ENCODE data around the gene SPTSSB.

SPTSSB gene

GRCh38 chr3:161405836-161406235, 34.5 kb upstream of the SPTSSB start:
- H3K36me3 Mint-ChIP-seq (ENCODE audit: insufficient read depth): peaks cover 2% of the 10 kb centered on the region
- no peak overlapping the region for H3K4me3 Mint-ChIP-seq
- ATAC-seq (replicated peaks; ENCODE audit: extremely low read depth, poor library complexity, severe bottlenecking): no peak
- H3K9me3 Mint-ChIP-seq: no peaks in the 10 kb centered on the region
- peaks cover 24% of the 10 kb centered on the region for H3K4me1 Mint-ChIP-seq
- DNase-seq (ENCODE audit: low spot score in 2 of 2): no peak
- H3K27ac Mint-ChIP-seq (ENCODE audit: low read depth): no peak overlapping the region
- peaks cover under 1% of the 10 kb centered on the region for H3K27me3 Mint-ChIP-seq

- DNase-seq (ENCODE audit: low spot score in 2 of 2): no peak
- Mint-ChIP-seq H3K4me1 (peaks cover 24% of the 10 kb centered on the region), H3K27me3 (no peaks in the 10 kb centered on the region), H3K36me3 (ENCODE audit: insufficient read depth) (peaks cover 2% of the 10 kb centered on the region), H3K27ac (ENCODE audit: low read depth) (no peak overlapping the region), H3K9me3 (no peaks in the 10 kb centered on the region), H3K4me3 (no peak overlapping the region)
- no peak for ATAC-seq (replicated peaks; ENCODE audit: extremely low read depth, poor library complexity, severe bottlenecking)
These were observed 33.8 kb upstream of the SPTSSB start for GRCh38 chr3:161405087-161405486.

- ATAC-seq (replicated peaks; ENCODE audit: extremely low read depth, poor library complexity, severe bottlenecking) (no peak), DNase-seq (ENCODE audit: low spot score in 2 of 2) (no peak)
- H3K4me1 Mint-ChIP-seq: peaks cover 20% of the 10 kb centered on the region
- H3K36me3 Mint-ChIP-seq (ENCODE audit: insufficient read depth): peaks cover 2% of the 10 kb centered on the region
- H3K9me3 Mint-ChIP-seq: no peaks in the 10 kb centered on the region
- peaks cover 8% of the 10 kb centered on the region for H3K27me3 Mint-ChIP-seq
- H3K27ac Mint-ChIP-seq (ENCODE audit: low read depth): no peak overlapping the region
- no peak overlapping the region for H3K4me3 Mint-ChIP-seq
These were observed 31.9 kb upstream of the SPTSSB start for GRCh38 chr3:161403251-161403650.

GRCh38 chr3:161401389-161401788, 30.1 kb upstream of the SPTSSB start:
- no peak for DNase-seq (ENCODE audit: low spot score in 2 of 2)
- Mint-ChIP-seq H3K4me3 (no peak overlapping the region), H3K27me3 (peaks cover 27% of the 10 kb centered on the region)

GRCh38 chr3:161400650-161401049, 29.3 kb upstream of the SPTSSB start:
- no peak overlapping the region for H3K27ac Mint-ChIP-seq (ENCODE audit: low read depth)
- peaks cover 22% of the 10 kb centered on the region for H3K4me1 Mint-ChIP-seq
- peaks cover 1% of the 10 kb centered on the region for H3K36me3 Mint-ChIP-seq (ENCODE audit: insufficient read depth)
- H3K4me3 Mint-ChIP-seq: no peak overlapping the region
- no peak for ATAC-seq (replicated peaks; ENCODE audit: extremely low read depth, poor library complexity, severe bottlenecking)
- peaks cover 32% of the 10 kb centered on the region for H3K27me3 Mint-ChIP-seq
- no peak for DNase-seq (ENCODE audit: low spot score in 2 of 2)
- no peaks in the 10 kb centered on the region for H3K9me3 Mint-ChIP-seq

More at GRCh38 chr3:161401389-161401788, 30.1 kb upstream of the SPTSSB start:
- no peak overlapping the region for H3K27ac Mint-ChIP-seq (ENCODE audit: low read depth)
- ATAC-seq (replicated peaks; ENCODE audit: extremely low read depth, poor library complexity, severe bottlenecking): no peak
- peaks cover 22% of the 10 kb centered on the region for H3K4me1 Mint-ChIP-seq
- peaks cover 2% of the 10 kb centered on the region for H3K36me3 Mint-ChIP-seq (ENCODE audit: insufficient read depth)
- H3K9me3 Mint-ChIP-seq: no peaks in the 10 kb centered on the region

GRCh38 chr3:161395115-161396012, 24.0 kb upstream of the SPTSSB start:
- peak in 1 of 2 donors; percentile 23 for DNase-seq (ENCODE audit: low spot score in 2 of 2)
- ATAC-seq (replicated peaks; ENCODE audit: extremely low read depth, poor library complexity, severe bottlenecking): peak; percentile 88
- peak overlapping the region; percentile 64 for H3K4me3 Mint-ChIP-seq
- H3K9me3 Mint-ChIP-seq: no peaks in the 10 kb centered on the region
- H3K4me1 Mint-ChIP-seq: peaks cover 50% of the 10 kb centered on the region
- peaks cover 53% of the 10 kb centered on the region for H3K27me3 Mint-ChIP-seq
- H3K36me3 Mint-ChIP-seq (ENCODE audit: insufficient read depth): no peaks in the 10 kb centered on the region
- no peak overlapping the region for H3K27ac Mint-ChIP-seq (ENCODE audit: low read depth)

- DNase-seq (ENCODE audit: low spot score in 2 of 2): no peak
- Mint-ChIP-seq H3K4me1 (peaks cover 50% of the 10 kb centered on the region), H3K36me3 (ENCODE audit: insufficient read depth) (no peaks in the 10 kb centered on the region), H3K4me3 (no peak overlapping the region), H3K27me3 (peaks cover 65% of the 10 kb centered on the region), H3K27ac (ENCODE audit: low read depth) (no peak overlapping the region), H3K9me3 (no peaks in the 10 kb centered on the region)
- peak; percentile 25 for ATAC-seq (replicated peaks; ENCODE audit: extremely low read depth, poor library complexity, severe bottlenecking)
These were observed 22.5 kb upstream of the SPTSSB start for GRCh38 chr3:161393803-161394202.

- H3K9me3 Mint-ChIP-seq: no peaks in the 10 kb centered on the region
- H3K4me1 Mint-ChIP-seq: peaks cover 50% of the 10 kb centered on the region
- peaks cover 60% of the 10 kb centered on the region for H3K27me3 Mint-ChIP-seq
- ATAC-seq (replicated peaks; ENCODE audit: extremely low read depth, poor library complexity, severe bottlenecking): no peak
- no peak overlapping the region for H3K27ac Mint-ChIP-seq (ENCODE audit: low read depth)
- no peak overlapping the region for H3K4me3 Mint-ChIP-seq
- no peak for DNase-seq (ENCODE audit: low spot score in 2 of 2)
- H3K36me3 Mint-ChIP-seq (ENCODE audit: insufficient read depth): no peaks in the 10 kb centered on the region
These were observed 22.0 kb upstream of the SPTSSB start for GRCh38 chr3:161393310-161393709.

- peak overlapping the region; percentile 0 for H3K4me3 Mint-ChIP-seq
- DNase-seq (ENCODE audit: low spot score in 2 of 2) (no peak), ATAC-seq (replicated peaks; ENCODE audit: extremely low read depth, poor library complexity, severe bottlenecking) (no peak)
- no peaks in the 10 kb centered on the region for H3K36me3 Mint-ChIP-seq (ENCODE audit: insufficient read depth)
- peaks cover 50% of the 10 kb centered on the region for H3K4me1 Mint-ChIP-seq
- H3K9me3 Mint-ChIP-seq: no peaks in the 10 kb centered on the region
- peaks cover 57% of the 10 kb centered on the region for H3K27me3 Mint-ChIP-seq
- H3K27ac Mint-ChIP-seq (ENCODE audit: low read depth): no peak overlapping the region
These were observed 21.5 kb upstream of the SPTSSB start for GRCh38 chr3:161392853-161393252.

GRCh38 chr3:161390200-161390599, 18.9 kb upstream of the SPTSSB start:
- H3K36me3 Mint-ChIP-seq (ENCODE audit: insufficient read depth): no peaks in the 10 kb centered on the region
- no peak overlapping the region for H3K27ac Mint-ChIP-seq (ENCODE audit: low read depth)
- H3K4me3 Mint-ChIP-seq: no peak overlapping the region
- DNase-seq (ENCODE audit: low spot score in 2 of 2) (no peak), ATAC-seq (replicated peaks; ENCODE audit: extremely low read depth, poor library complexity, severe bottlenecking) (no peak)
- H3K27me3 Mint-ChIP-seq: peaks cover 57% of the 10 kb centered on the region
- peaks cover 29% of the 10 kb centered on the region for H3K4me1 Mint-ChIP-seq
- H3K9me3 Mint-ChIP-seq: no peaks in the 10 kb centered on the region

GRCh38 chr3:161389445-161390035, 18.2 kb upstream of the SPTSSB start:
- Mint-ChIP-seq H3K27ac (ENCODE audit: low read depth) (no peak overlapping the region), H3K9me3 (no peaks in the 10 kb centered on the region), H3K4me3 (no peak overlapping the region), H3K27me3 (peaks cover 64% of the 10 kb centered on the region), H3K4me1 (peaks cover 23% of the 10 kb centered on the region), H3K36me3 (ENCODE audit: insufficient read depth) (no peaks in the 10 kb centered on the region)
- DNase-seq (ENCODE audit: low spot score in 2 of 2) (no peak), ATAC-seq (replicated peaks; ENCODE audit: extremely low read depth, poor library complexity, severe bottlenecking) (no peak)

- Mint-ChIP-seq H3K9me3 (no peaks in the 10 kb centered on the region), H3K27me3 (peaks cover 71% of the 10 kb centered on the region), H3K4me3 (no peak overlapping the region), H3K36me3 (ENCODE audit: insufficient read depth) (no peaks in the 10 kb centered on the region), H3K27ac (ENCODE audit: low read depth) (no peak overlapping the region), H3K4me1 (peaks cover 16% of the 10 kb centered on the region)
- ATAC-seq (replicated peaks; ENCODE audit: extremely low read depth, poor library complexity, severe bottlenecking): no peak
- no peak for DNase-seq (ENCODE audit: low spot score in 2 of 2)
These were observed 17.5 kb upstream of the SPTSSB start for GRCh38 chr3:161388855-161389254.

Measured in central memory CD8-positive, alpha-beta T cell (primary cell).